Skin epidermis (tissue), 12 donors: ENCODE measurements around the gene VSX1.

Source experiments
- H3K27ac ChIP-seq, 21 experiments: fragments of 200-600 bp; sonication (generic) in 11 of 21; one replicate each; pipeline ENCODE4 v1.5.0; 2020; ENCODE audit warnings: mild to moderate bottlenecking in 3 of 21, inconsistent platforms in 2 of 21, moderate library complexity in 2 of 21
- H3K4me3 ChIP-seq, 7 experiments: fragments of 200-600 bp; sonication (generic) in 2 of 7; one replicate each; pipeline ENCODE4 v1.5.0; 2020; ENCODE audit warnings: inconsistent platforms in 2 of 7, mild to moderate bottlenecking in 2 of 7, moderate library complexity in 1 of 7

The VSX1 gene

DNA sequence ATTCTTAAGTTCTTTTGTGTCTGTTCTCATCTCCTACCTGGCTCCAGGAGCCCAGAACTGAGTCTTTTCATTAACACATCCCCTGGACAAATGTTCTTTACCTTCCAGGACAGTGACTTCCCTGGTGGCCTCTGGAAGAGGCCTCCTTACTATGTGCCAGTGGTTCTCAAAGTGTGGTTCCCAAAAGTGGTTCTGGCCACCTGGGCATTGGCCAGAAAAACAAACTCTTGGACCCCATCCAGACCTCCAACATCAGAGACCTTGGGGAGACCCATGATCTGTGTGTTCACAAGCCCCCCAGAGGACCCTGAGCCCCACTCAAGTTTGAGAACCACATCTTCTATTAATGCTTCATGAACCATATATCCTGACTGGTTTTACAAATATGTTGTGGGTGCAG is 7.2 kb upstream of the VSX1 start:
- Histone ChIP-seq H3K4me3 (no peak overlapping the region), H3K27ac (no peak overlapping the region)

DNA sequence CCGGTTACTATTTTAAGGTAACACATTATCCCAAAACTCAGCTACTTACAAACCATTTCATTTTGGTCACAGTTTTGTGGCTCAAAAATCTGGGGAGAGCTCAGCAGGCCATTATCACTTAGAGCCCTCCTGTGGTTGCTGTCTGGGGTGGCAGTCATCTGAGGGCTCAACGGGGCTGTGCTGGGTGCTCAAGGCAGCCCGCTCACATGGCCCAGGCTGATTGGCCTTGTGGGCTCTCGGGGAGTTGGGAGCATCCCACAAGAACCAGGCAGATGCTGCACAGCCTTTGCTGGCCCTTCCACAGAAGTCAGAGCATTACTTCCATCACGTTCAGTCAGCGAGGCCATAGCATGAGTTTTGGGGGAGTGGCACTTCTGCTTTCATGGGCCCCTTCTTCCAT is 6.3 kb upstream of the VSX1 start:
- H3K4me3 ChIP-seq, result no peak overlapping the region

DNA sequence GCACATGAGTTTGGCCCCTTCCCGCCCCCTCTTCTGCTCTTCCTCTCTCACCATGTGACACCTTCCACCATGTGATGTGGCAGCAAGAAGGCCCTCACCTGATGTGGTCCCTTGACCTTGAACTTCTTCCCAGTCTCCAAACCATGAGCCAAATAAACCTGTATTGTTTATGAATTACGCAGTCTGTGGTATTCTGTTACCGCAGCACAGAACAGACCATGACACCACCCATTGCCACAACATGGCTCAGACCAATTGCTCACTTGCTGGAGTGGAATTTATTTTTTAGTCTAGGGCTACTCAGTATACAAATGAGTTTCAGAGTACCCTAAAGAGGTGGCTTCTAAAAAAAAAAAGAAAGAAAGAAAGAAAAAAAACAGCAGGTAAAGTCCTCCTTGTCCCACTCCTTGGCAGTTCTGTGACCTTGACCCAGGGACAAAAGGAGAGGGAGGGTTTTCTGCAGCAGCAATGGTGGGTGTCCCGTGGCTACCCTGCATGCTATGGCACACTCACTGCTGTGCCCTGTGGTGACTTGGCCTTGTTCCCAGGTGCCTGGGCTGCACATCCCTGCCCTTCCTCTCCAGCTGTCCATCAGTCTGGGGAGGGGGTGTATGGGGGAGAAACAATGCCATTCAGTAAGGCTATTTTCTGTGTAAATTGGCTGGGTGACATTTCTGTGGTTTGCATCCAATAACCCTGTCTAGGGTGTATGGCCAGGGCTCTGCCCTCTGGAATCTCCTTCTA is 5.4 kb upstream of the VSX1 start:
- no peak overlapping the region for H3K27ac ChIP-seq
- no peak overlapping the region for H3K4me3 ChIP-seq

More for the DNA sequence above, 6.3 kb upstream of the VSX1 start:
- H3K27ac ChIP-seq, result no peak overlapping the region

DNA sequence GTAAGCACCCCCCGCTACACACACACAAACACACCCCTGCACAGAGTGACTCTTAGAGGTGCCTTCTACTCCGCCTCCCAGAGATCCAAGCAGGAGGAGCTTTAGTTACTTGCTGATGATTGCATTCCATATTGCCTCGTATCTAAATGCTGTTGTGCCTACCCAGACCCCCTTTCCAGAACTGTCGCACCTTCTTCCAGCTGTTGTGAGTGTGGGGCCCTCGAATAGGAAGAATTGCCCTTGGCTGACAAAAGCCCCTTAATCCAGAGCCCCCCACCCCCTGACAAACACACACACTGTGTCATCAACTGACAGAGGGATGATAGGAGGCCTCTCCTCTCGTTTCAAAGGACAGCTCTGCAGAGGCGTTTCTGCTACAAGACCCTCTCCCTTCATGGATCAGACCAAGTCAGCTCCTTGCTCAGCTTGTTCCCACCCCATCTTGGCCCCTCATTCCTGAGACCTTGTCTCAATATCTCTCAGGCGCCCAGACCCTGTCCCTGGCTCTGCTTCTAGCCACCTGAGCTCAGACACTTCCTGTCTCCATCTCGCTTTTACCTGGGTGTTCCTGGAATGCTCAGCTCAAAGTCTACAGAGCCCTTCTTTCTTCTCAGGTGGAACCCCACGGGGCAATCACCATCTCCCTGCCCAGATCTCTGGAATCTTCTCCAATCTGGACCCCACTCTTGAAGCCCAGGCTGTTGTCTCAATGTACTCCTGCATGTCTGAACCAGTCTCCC is 4.0 kb upstream of the VSX1 start:
- Histone ChIP-seq H3K4me3 (no peak overlapping the region), H3K27ac (no peak overlapping the region)

DNA sequence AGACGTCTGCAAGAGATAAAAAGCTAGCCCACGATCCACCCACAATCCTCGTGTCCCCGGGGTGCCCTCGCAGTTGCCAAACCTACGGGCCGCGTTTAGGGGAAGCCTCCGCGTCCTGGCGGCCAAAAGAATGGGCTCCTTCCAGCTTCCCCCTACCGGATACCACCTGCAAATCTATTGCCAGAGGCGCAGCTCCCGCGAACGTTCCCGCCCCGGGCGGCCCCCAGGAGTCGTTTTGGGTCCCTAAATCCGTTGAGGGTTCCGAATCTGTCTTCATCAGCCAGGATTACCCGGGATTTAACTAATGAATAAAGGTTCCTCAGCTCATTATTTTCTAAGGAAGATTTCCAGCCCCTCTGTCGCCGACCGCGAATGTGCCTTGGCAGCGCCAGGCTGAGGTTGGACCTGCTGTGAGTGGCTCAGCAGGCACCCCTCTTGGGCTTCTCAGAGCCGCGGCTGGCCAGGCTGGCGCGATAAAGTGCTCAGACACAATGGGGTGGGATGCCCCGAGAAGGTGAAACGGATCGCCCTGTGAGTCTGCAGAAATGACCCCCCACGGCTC is 2.8 kb upstream of the VSX1 start:
- peak overlapping the region in 1 of 7 experiments; percentile 1 for H3K4me3 ChIP-seq
- H3K27ac ChIP-seq, result no peak overlapping the region

DNA sequence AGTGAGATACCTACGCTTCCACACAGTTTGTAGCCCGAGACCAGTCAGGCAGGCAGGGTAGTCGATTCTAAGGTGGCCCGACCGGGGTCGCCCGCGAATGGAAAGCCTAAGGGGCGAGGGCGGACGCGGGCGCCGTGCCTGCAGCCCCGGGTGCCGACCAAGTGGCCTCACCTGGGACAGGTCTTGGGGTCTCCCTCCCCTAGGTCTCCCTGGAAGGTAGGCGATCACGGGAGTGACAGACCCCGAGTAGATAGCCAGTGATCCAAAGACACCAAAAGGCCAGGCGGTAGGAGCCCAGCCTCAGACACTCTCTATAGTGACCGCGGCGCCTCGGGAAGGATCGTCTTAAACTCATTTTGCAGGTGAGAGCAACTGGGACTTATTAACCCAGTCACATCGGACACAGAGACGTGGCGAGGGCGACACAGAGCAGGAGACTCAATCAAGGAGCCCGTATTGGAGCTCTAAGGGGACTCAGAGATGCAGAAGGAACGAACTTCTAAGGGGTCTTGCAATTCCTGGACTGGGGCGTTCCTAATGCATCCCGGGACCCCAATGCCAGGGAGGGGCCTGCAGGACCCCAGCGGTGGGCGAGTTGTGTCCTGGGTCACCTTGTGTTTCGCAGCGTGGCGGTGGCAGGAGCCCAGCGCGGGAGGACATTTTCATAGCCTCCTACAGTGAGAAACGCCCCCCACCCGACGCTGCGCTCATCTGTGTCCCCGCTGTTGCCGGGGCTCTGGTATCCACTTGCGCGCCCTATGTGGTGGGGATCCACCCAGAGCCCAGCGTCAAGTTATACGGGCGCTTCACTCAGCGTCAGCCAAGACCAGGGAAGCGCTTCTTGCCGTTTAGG is 2.1 kb upstream of the VSX1 start:
- Histone ChIP-seq H3K4me3 (peak overlapping the region in 1 of 7 experiments; percentile 1), H3K27ac (no peak overlapping the region)

DNA sequence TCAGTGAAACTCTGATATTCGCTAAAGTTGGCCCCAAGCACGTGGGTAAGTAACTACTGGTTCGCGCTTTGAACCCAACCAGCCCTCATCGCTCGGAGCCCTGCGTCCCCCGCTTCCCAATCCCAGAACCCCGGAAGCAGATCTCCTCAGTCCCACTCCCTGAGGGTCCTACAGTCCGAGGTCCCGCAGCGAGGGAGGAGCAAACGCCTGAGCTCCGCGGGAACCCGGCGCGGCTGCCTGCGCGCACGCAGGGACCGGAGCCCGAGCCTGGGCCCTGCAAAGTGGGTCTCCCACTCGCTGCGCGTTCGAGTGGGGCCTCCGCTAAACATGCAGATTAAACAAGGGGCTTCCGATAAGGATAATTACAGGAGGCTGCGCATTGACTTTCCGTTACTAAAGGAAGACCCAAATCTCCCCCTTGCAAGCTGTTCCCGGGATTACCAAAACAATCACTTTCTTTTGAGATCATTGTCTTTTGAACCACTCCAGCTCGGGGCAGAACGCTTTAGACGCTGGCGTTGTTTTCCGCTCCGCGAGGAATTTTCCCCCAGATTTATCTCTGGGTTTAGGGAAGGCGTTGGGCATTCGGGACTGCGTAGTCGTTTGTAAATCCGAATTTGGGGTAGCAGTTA is 1.3 kb upstream of the VSX1 start:
- Histone ChIP-seq H3K27ac (no peak overlapping the region), H3K4me3 (no peak overlapping the region)

DNA sequence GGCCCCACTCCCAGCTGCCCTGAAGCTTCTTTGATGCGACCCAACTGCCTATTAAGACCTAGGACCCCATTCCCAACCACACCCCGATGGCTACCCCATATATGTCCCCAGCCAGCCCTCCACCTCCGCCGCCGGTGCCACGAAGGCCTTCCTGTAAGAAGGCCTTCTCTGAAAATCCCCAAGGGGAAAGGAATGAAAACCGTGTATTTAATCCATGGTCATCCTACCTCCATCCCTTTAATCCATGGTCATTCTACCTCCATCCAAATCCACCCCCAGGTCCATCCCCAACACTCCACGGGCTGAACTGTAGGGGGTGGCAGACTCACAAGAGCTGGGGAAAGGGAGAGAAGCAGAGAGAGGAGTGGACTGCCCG is 545 bp upstream of the VSX1 start:
- Histone ChIP-seq H3K27ac (no peak overlapping the region), H3K4me3 (no peak overlapping the region)

DNA sequence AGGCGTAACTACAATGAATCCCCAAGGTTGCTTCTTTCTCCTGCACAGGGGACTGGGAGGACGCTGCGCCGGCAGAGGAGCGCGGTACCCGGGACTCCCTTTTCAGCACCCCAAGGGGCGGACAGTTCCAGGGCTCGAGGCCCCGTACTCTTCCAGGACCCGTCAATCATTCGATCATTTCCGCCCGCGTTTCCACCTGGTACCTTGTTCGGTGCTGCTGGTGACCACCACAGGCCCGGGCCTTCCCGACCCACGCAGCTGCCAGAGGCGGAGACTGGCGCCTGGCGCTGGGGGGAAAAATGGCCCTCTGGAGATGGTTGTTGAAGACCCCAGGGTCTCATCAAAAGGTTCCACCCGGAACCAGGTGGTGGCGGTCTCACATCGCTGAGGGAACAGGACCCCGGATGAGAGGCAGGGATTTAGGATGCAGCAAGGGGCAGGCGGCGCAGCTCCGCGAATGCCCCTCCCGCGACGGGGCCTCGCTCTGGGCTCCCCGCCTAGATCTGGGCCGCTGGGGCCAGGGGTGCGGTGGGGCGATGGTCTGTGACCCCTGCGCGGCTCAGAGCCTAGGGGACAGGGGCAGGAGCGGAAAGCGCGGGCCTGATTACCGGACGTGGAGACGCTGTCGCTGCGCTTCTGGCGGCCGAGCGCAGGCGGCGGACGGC is 744 bp downstream of the VSX1 start:
- H3K4me3 ChIP-seq, result no peak overlapping the region
- H3K27ac ChIP-seq, result no peak overlapping the region

DNA sequence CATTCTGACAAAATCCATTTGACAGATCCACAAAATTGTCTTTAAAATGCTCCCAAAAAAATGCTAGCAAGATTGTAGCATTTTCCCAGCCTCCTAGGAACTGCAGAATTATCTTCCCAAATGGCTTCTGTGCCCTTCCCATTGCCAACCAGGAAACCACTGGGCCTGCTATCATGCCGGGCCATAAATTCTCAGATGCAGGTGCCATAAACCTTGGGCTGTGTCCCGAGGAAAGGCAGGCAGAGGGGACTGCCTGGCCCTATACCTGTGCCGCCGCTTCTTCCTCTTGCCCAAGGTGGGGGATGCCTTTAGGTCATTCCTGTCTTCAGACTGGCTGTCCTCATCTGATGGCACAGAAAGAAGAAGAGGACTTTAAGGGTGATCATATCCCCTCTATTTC is 2.8 kb downstream of the VSX1 start:
- H3K27ac ChIP-seq, result no peak overlapping the region
- no peak overlapping the region for H3K4me3 ChIP-seq

DNA sequence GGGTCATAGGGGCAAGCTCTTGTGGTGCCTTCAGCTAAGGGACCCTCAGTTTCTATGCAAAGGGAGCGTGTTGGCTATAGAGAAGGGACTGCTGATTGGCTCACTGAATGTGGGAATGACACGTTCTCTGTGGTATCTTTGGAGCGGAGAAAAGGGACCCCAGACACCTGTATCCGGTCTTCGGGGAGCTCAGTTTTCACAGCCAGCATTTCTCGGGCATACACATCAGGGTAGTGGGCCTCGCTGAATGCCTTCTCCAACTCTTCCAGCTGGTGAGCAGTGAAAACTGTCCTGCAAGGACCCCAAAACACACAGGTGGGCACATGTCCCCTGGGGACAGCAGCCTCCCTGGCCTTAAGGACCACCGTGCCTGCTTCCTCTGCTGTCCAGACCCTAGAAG is 3.3 kb downstream of the VSX1 start:
- Histone ChIP-seq H3K27ac (no peak overlapping the region), H3K4me3 (no peak overlapping the region)

DNA sequence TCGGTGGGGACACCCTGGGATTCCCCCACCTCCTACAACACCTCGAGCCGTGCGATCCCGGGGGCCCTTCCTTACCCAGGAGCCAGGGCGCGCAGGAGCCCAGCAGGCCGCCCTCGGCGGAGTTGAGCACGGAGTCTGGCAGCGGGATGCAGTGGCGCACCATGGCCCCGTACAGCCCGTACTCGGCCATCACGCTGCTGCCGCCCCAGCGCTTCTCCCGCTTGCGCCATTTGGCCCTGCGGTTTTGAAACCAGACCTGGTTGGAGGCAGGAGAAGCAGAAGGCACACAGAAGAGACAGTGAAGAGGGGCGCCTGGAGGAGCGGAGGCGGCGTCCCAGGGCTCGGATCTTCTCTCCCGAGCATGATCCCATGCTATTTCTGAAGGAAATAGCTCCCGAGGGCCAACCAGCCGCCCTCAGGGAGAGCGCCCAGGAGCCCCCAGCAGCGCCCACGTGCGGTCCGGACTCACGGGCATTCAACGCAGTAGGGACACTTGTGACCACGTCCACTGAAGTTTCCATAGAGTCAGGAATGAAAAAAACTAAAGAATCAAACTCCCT is 4.3 kb downstream of the VSX1 start:
- Histone ChIP-seq H3K27ac (no peak overlapping the region), H3K4me3 (peak overlapping the region in 1 of 7 experiments; percentile 16)

DNA sequence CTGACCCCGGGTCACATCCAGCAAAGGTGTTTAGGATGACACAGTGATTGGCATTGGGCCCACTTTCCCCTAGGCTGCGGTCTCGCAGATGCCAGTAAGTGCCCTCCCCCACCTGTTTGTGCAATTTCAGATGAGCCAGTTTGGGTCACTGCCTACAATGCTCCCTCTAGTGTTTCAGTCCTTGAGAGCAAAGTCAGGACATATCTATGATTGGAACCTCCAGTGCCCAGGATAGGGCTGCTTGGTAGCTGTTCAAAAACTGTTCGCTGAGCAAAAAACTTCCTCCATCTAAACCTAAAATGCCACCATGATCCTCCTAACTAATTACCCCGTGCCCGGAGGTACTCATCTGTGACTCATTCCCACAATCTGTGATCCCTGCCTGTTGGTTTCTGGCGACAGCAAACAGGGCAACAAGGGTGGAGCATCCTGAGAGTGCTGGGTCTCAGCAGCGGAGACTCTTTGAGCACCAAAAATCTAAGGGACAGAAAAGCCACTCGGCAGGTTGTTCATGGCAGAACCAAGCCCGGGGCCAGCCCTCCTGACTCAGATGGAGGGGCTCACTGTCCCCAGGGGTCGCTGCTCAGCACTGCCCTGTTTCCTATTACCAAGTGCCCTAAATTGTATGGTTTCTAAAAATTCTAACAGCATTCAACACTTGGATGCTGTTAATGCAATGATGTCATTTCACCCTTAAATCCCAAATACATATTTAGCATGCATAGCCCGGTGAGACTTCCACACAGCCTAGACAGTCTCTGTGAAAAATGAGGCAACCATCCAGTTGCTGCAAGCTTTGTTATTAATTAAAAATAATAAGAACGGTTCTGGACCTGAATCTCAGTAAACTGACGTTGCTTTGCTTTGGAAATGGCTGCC is 5.0 kb downstream of the VSX1 start:
- H3K4me3 ChIP-seq, result peak overlapping the region in 1 of 7 experiments; percentile 16
- H3K27ac ChIP-seq, result no peak overlapping the region

DNA sequence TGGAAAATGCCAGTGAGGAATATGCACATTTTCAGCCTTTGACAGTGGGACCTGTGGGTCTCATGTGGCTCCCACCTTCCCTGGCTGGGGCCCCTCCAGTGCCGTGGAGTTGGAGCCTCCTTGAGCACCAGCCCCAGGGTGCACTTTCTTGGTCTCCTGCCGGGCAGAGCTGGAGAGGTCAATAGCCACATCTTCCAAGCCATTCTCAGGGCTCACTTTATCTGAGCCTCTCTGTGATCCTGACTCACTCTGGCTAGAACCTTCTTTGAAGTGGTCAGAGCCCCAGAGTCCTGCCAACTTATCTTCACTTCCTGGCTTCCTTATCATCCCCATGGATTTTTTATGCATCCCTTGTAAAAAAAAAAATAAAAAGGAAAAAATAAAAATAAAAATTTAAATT is 5.7 kb downstream of the VSX1 start:
- no peak overlapping the region for H3K27ac ChIP-seq
- no peak overlapping the region for H3K4me3 ChIP-seq

DNA sequence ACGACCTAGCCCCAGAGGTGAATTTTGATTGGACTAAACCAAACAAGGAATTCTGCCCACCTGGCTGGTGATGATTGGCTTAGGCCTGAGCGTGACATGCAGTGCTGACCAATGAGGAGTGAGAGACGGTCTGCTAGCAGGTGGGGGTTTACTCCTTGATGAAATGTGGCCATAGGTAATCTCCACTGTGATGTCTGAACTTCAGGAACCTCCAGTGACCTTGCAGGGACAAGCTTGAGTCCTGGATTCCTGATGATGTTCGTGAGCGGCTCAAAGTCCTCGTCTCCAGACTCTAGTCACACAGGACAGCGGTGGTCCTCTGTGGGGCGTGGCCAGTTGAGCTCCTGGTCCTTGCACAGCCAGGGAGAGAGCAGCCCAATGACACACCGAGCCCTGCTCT is 8.4 kb downstream of the VSX1 start:
- Histone ChIP-seq H3K4me3 (no peak overlapping the region), H3K27ac (no peak overlapping the region)

DNA sequence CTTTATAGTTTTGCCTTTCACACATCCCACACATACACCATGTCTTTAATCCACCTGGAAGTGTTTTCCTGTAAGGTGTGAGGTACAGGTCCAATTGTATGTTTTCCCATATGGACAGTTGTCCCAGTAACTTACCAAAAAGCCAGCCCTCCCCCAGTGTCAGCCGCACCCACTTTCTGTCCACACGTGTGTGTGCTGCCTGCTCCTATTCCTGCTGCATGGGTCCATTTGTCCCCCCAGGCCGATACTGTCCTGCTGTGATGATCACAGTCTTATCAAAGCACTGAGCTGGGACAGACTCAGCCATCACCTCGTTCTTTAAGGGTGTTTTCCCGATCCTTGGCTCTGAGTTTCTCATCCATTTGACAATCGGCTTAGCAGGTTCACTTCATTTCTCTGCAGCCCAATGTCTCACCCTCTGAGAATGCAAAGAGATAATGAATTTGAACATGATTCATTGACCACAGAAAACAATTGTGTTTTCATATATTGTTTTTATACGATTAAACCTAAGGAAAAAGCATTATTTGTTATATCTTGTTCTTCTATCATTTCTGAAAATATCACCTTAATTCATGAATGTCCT is 9.6 kb downstream of the VSX1 start:
- Histone ChIP-seq H3K27ac (no peak overlapping the region), H3K4me3 (no peak overlapping the region)

DNA sequence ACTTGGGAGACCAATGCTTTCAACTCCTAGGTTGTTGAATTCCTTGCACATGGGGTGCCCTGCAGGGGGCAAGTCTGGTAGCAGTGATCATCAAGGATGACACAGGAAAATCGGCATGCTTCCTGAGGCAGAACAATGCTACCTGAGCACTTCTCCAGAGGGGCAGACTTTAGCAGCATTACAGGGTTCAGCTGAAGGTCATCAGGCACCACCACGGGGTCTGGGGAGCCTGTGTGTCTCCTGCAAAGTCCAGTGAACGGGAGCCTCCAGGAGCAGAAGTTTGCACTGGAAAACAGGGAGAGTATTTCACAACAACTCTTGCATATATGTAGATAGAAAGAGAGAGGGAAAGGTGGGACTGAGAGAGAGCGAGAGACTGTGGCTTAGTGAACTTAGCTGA is 10.2 kb downstream of the VSX1 start:
- no peak overlapping the region for H3K4me3 ChIP-seq
- no peak overlapping the region for H3K27ac ChIP-seq
